Glomerular visceral epithelial cell (primary cell): Measurements from ENCODE around the gene RABL2A.
"Not testable (repeated sequence)": the region's sequence is repeated elsewhere in the genome, so short reads cannot be mapped to it uniquely, and the experiment has no call there.

Source experiments
- DNase-seq: peaks from one replicate; pipeline ENCODE4 v3.0.0-alpha.2; 2016; ENCODE audit errors: extremely low spot score

RABL2A gene

DNA sequence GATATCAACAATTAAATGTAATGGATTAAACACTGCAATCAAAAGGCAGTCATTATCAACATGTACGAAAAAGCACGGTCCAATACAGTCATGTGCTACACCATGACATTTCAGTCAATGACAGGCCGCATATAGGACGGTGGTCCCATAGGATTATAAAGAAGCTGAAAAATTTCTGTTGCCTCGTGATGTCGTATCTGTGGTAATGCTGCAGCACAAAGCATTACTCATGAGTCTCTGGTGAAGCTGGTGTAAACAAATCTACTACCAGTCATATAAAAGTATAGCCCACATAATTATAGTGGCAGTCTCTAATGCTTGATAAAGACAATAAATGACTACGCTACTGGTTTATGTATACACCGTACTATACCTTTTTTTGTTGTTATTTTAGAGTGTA, 58.4 kb downstream of the RABL2A start:
- DNase-seq = no peak

DNA sequence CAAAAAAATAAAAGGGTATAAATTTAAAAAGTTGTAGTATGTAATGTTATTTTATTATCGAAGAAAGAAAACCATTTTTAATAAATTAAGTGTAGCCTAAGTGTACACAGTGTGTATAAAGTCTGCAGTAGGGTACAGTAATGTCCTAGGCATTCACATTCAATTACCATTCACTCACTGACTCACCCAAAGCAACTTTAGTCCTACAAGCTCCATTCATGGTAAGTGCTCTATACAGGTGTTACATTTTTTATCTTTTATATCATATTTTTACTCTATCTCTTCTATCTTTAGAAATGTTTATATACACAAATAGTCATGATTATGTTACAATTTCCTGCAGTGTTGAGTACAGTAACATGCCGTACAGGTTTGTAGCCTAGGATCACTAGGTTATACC, 59.5 kb downstream of the RABL2A start:
- no peak for DNase-seq

DNA sequence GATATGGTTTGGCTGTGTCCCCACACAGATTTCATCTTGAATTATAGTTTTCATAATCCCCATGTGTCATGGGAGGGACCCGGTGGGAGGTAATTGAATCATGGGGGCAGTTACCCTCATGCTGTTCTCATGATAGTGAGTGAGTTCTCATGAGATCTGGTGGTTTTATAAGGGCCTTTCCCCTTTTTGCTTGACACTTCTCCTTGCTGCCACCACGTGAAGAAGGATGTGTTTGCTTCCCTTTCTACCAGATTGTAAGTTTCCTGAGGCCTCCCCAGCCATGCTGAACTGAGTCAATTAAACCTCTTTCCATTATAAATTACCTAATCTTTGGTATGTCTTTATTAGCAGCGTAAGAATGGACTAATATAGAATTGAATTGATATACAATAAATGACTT, 63.8 kb downstream of the RABL2A start:
- DNase-seq = not testable (repeated sequence)
